K562 (cell line): ENCODE data around the gene ZNF286A. TPM values are rescaled to one million over a fixed set of nuclear protein-coding genes. Genes with fewer than 3 reads are reported as not detected.

Experiments
- AFF1 ChIP-seq, 2 experiments: fragments of 450-650 bp; IDR thresholded peaks; 2 replicates each; pipeline ENCODE4 v1.6.1; 2018; ENCODE audit warnings: mild to moderate bottlenecking in 2 of 2, low read depth in 1 of 2; ENCODE audit not compliant: partially characterized antibody in 2 of 2
- ATF6 ChIP-seq: sonication (generic); formaldehyde crosslinking; IDR thresholded peaks from 2 replicates; pipeline ENCODE4 v1.4.0; 2020; ENCODE audit warnings: mild to moderate bottlenecking, missing genetic modification reagents
- FOXO4 ChIP-seq: fragments of 450-650 bp; formaldehyde crosslinking; IDR thresholded peaks from 2 replicates; pipeline ENCODE4 v1.4.0; 2020; ENCODE audit warnings: mild to moderate bottlenecking, moderate library complexity
- KDM1A ChIP-seq, 2 experiments: fragments of 450-650 bp; IDR thresholded peaks; 2 replicates each; pipeline ENCODE4 v1.6.1; 2016; ENCODE audit warnings: mild to moderate bottlenecking in 2 of 2
- PCBP1 ChIP-seq: fragments of 200-400 bp; formaldehyde crosslinking; IDR thresholded peaks from 2 replicates; pipeline ENCODE4 v1.6.1; 2018; ENCODE audit warnings: mild to moderate bottlenecking, low read depth, low read length; ENCODE audit not compliant: poor library complexity, severe bottlenecking
- PHF20 ChIP-seq: fragments of 450-650 bp; IDR thresholded peaks from 2 replicates; pipeline ENCODE4 v1.6.1; 2018; ENCODE audit not compliant: partially characterized antibody
- RAD51 ChIP-seq: fragments of 450-650 bp; IDR thresholded peaks from 2 replicates; pipeline ENCODE4 v1.7.1; 2016; ENCODE audit warnings: low read depth, mild to moderate bottlenecking, borderline replicate concordance
- RBBP5 ChIP-seq: fragments of 200-600 bp; sonication (generic); IDR thresholded peaks from 2 replicates; pipeline ENCODE4 v1.6.1; 2012; ENCODE audit warnings: borderline replicate concordance, mild to moderate bottlenecking, low read length, control low read depth, inconsistent platforms; ENCODE audit not compliant: insufficient read depth, poor library complexity, severe bottlenecking
- ZNF143 ChIP-seq: sonication (generic); formaldehyde crosslinking; IDR thresholded peaks from 2 replicates; pipeline ENCODE4 v1.9.0; 2022; ENCODE audit warnings: mild to moderate bottlenecking, missing genetic modification reagents
- polyA plus RNA-seq, 8 experiments: library from polyadenylated mRNA; depleted of rRNA in 4 of 8; stranded (reverse) in 5 of 8; unstranded in 3 of 8; fragments of >200 nt; fragmentation: Nextera tagmentation in 2 of 8; fragmentation: Illumina TruSeq in 1 of 8; extraction: Ambion mirVana in 2 of 8; extraction: Trizol in 1 of 8; gene quantifications; 2 replicates each; pipeline versions ENCODE4 v1.2.1 to v1.2.3, GENCODE V29; 2011 to 2014; ENCODE audit warnings: inconsistent platforms in 1 of 8, missing spikeins in 1 of 8
- total RNA-seq, 7 experiments: library from RNA; depleted of rRNA in 6 of 7; stranded (reverse); fragments of >200 nt in 6 of 7; fragmentation: Illumina TruSeq in 2 of 7; extraction: Trizol in 2 of 7; gene quantifications; 2 replicates each; pipeline versions ENCODE4 v1.2.1 to v1.2.3, GENCODE V29; 2011 to 2021; ENCODE audit warnings: low replicate concordance in 1 of 7

ZNF286A gene
- total and polyA plus RNA-seq, 9 of the 15 experiments (the other 6 are each of a cell fraction or from before 2014, with no cell fraction given) = 9.0 to 23.1 (median 16.6) TPM

GRCh38 chr17:15744074-15744676 lies 44.6 kb downstream of the ZNF286A start (continued):
- TF ChIP-seq AFF1 (IDR thresholded peaks at IDR 0.05; ENCODE audit: low read depth in 1 of 2, partially characterized antibody in 2 of 2) (no peak), PCBP1 (no peak), RBBP5 (no peak), ZNF143 (no peak), RAD51 (no peak), KDM1A (IDR thresholded peaks at IDR 0.05) (no peak), PHF20 (no peak), FOXO4 (CRISPR knock-in tag) (no peak), ATF6 (CRISPR knock-in tag) (no peak)
